Activated gamma-delta T cell treated with anti-CD3 and anti-CD28 coated beads, Interleukin-2, amount 50 U/mL, for 16 hours (primary cell): Measurements from ENCODE around the gene FMN1.

ENCODE experiments used
- DNase-seq: peaks from one replicate; pipeline ENCODE4 v3.0.0-alpha.2; 2020; ENCODE audit warnings: low read depth

Gene FMN1

DNA sequence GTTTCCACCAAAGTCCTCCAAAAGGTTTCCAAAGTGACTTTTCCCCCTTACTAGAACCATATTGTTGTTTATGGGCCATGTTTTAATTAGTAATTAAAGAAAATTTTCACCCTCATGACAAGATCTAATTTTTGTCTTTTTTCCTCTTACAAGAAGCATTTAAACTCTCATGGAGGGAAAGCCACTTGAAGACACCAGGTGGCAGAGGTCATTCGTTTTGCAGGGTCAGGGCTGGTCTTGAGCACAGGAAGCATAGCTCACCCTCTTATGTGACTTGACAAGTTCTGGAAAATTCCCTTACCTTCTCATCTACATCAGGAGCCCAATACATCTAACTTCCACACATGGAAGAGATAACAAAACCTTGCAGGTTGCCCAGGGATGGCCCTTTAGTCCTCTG, 313.0 kb downstream of the FMN1 start:
- DNase-seq: no peak

DNA sequence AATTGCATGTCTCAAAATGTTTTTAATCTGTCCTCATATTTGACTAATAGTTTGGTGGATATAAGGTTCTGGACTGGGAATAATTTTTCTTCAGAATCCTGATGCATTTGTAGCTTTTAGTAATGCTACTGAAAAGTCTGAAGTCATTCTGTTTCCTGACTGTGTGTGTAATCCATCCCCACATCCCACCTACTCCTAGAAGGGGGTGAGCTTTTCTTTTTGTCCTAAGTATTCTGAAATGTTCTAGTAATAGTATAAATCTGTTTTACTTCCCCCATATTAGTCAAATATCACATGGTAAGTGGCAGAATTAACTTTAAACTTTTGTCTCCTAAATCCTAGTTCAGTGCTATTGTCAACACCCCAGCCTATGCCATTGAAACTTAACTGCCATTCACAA, 313.9 kb downstream of the FMN1 start:
- DNase-seq: no peak

DNA sequence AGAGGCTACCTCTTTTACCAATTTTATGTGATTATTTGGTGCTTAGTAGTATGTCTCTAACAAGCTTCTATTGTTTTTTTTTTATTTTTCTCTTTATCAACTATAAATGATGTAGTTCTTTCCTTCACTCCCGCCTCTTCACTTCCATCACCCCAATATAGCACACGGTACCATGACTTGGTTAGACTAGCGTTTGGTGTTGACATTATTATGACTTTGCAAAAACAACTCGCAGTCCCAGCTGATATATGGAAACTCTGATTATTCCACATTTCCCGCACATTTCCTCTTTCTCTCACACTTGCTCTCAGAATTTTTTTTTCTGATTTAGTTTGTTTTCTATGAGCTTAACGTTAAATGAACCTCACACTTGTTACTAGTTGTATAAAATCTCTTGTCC, 314.5 kb downstream of the FMN1 start:
- DNase-seq: no peak

DNA sequence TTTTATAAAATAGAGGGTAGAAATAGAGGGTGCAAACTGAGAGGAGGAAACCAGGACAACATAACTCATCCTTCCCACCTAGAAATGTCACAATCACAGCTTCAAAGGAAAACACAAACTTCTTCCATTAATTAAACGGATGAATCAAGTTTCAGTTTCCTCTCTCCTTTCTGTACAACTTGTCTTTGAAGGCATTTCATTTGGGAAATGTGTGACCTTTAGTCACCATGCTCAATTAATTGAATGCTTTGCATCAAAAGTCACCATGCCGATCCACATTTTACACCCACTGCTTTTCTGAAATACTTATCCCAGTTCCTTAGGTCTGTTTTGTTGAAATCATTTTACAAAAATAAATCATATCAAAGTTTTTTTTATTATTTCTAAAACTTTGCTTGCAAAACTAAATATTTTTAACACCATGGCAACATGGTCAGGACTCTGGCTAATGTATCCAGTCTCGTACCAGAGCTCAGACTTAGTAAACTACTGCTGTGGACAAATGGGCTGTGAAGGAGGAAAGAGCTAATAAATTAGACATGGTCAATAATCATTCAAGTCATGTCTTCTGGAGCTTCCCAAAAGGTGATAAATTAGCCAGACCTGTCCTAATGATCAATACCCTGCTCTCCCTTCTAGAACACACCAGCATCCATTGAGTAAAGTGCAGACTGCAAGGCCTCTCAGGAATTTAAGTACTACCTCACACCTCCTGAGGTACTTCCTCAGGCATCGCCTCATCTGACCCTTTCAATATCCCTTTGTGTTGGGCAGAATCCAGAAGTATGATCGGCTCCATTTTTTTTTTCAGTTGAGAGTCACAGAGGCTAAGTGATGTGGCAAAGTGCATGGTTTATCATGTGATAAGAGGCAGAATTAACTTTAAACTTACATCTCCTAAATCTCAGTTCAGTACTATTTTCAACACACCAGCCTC, 315.4 kb downstream of the FMN1 start:
- no peak for DNase-seq

DNA sequence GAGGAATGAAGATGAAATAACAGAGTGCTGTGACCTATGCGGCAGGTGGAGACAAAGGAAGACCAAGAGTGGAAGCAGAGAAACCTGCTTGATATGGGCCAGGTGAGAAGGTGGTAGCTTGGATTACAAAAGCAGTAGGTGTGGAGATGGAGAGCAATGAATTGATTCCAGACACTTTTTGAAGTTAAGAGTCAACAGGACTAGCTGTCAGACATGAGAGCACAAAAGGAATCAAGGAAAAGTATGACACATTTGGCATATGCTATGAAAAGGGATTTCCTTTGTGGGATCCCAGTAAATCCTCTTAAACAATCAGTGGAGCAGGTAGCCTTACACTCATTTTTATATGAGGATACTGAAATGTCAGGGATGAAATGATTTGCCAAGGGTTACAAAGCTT, 316.2 kb downstream of the FMN1 start:
- no peak for DNase-seq

DNA sequence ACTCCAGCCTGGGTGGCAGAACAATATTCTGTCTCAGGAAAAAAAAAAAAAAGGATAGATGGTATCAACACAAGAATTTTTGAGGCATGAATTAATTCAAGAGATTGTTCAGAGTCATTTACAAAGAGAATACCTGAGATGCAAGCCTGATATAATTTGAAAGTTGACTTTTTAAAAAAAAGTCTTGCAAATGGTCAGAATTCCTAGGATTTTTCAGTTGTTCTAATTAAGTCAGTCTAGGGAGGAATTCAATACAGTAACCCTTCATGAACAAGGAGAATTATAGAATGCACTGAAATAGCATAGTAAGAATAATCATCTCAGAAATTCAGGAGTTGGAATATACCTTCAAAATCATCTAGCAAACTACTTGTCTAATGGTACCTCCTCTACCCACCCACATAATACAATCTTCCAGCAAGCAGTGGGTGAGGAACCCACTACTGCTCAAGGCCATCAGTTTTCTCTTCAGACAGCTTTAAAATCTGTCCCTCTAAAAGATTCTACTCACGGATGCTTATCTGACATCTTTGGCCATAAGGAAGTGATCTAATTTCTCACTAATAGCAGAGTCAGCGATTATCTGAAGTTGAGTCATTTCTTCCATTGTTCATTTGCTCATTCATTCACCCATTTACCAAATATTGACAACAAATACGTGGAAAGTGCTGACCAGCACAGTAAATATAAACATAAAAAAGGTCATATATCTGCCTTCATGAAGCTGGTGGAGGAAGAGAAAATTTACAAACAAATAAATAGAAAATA, 317.1 kb downstream of the FMN1 start:
- no peak for DNase-seq

DNA sequence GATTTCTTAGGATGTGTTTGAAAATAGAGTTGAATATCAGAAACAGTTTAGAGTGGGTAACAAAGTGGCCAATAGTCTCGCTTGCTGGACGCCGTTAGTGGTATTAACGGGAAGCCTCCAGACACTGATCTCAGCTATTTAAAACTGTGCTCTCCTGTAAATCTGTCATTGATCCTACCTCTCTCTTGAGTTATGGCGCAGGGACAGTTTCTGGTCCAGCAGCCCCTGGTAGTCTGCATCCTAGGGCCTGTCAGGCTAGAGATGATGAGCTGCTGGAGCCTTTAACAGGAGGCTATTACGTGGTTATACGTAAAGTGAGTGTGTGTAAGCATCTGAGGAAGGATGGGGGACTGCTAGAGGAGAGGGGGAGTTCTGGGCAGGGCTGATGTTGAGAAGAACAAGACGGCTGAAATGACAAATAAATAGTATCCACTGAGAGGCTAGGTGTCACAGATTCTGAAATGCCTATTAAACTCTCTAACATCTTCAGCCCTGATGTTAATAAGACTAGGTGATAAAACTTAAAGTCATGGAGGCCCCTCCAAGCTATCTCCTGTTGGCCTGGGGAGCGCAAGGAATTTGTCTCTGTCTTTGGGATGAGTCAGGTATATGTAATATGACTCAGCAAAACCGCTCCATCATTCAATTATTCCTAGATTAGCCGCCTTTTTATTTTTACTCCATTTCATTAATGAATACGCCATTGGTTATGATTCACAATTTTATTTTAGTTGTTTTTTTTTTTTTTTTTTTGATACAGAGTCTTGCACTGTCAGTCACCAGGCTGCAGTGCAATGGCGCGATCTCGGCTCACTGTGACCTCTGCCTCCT, 321.0 kb downstream of the FMN1 start:
- no peak for DNase-seq

DNA sequence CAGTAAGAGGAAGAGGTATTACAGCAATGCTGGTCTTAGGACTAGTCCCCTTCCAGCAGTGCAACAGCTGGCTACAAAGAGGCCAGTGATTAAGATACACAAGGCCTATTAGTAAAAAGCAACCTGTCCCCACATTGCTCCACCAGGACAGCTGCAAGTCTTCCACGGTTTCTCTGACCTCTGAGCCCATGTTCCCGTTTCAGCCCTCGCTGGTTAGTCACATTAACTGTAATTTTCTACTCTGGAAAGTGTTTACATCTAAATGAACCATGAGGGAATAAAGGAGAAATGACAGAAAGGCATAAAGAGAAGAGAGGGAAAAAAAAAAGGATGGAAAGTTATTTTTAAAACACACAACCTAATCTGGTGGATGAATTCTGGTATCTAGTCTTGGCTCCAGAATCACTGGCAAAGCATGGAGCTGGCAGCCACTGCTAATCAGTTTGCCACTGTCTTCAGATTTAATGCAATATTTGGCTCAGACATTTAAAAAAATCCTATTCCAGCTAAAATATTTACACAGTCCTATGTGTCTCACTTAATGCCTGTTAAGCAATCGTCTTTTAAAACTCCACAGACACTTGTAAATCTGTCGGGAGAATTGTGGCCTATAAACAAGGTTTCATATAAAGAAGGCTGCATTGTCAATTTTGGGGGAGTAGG, 321.8 kb downstream of the FMN1 start:
- DNase-seq: no peak

DNA sequence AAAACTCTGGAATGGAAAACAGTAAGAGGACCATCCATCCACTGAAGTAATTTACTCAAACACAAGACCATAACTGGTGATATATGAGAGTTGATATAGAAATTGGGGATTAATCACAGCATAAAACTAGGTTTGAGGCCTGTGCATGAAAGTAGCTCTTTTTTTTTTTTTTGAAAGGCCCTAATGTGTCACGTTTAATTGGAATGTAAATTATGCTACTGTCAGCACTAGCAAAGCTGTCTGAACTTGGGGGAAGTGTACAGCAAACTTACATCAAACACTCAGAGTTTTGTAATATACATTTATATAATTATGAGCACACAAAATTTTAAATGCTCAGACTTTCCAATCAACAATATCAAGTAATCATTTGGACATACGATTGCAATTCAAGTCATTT, 322.6 kb downstream of the FMN1 start:
- no peak for DNase-seq

DNA sequence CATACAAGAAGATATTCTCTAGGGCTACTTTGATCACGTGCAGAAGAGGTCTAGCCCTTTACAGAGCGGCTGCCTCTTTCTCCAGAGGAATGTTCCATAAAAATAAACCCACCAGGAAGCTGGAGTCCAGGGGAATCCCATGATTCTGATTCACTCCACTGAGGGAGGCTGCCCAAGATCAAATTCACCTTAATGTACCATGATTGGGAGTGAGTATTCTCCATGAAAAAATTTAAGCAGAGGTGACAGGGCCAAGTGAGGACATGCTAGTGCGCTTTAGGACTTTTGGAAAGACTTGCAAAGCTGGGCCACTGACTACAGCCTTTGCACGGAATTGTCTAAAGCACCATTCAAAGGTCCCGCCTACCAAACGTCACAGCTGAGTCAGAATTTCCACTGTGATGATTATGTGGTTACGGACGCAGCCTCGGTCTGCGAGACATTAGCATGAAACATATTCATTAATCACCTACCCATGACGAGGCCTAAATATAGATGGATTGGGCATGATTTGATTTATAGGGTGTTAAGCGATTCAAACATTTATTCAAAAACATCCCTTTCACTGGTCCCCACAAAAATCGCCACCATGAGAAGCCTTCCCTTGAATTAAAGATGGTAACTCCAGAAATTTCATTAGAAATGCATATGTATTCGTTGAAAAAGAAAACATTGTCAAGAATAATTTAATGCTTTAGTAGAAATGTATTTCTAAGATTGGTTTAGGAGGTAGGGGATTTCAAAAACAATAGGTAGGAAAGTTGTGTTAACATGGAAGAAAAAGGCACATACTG, 324.1 kb downstream of the FMN1 start:
- DNase-seq: no peak

DNA sequence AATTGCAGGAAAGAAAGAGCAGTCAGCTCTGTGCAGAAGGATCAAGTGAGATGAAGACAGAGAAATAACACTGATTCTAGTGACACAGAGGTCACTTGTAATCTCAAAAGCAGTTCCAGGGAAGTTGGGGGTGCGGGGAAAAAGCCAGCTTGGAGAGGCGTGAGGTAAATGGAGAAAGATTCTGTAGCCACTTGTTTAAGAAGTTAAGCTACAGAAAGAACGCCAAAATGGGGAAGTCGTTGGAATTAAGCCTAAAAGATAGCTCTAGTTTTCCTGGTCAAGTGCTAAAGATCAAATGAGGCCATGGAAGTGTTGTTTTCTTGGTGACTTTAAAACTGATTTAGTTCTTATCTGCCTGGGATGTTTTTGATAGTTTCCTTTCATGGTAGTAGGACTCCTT, 324.7 kb downstream of the FMN1 start:
- DNase-seq: no peak

DNA sequence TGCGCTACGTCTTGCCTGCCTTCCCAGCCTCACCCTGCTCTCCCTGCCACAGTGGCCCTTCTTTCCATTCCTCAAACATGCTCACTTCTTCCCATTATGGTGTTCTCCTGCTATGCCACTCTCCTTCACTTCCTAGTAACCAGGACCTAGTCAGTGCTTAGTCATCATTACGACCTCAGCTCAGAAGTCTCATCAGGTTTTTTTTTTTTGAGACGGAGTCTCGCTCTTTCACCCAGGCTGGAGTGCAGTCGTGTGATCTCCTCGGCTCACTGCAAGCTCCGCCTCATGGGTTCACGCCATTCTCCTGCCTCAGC, 327.2 kb downstream of the FMN1 start:
- DNase-seq: no peak

DNA sequence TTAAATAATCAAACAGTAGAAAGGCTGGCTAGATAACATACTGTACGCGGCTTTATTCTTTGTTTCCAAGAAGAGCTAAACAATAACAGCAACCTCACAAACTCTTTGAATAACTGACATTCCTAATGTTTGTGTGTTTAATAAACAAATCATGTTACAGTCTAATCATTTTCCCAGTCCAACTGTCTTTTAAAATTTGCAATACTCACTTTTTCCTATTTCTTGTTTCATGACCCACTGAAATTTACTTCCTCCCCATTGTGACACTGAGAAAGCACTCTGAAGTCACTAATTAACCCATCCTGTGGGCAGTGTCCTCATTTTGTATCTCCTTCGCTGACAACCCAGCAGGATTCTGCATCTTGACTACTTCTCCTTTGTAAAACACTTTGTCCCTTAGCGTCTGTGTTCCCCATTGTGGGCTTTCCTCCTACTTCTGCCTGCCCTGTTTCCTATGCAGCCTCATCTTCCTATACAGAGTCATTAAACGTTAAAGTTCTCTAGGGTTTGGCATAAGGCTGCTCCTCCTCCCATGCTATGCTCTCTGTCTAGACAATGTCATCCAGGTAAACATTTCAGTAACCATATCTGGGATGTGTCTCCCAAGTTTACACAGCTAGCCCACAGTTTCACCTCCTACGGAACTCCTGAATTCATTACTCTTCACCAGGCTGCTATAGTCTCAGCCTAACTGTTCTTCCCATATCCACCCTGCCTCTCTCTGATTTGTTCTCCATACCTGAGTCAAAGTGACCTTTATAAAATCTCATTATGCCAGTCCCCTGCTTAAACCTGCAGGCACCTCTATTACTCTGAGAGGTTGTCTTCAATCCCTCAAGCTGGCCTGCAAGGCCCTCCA, 327.8 kb downstream of the FMN1 start:
- DNase-seq: no peak

DNA sequence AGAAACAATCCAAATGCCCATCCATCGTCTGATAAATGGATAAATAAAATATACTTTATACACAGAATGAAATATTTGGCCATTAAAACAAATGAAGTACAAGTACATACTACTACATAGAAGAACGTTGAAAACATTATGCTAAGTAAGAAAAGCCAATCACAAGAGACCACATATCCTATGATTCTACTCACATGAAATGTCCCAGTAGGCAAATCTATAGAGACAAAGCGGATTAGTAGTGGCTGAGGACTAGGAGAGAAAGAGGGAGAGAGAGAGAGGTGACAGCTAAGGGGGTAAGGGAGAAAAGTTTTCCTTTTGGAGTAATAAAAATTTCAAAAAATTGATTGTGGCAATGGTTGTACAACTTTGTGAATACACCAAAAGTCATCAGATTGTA, 329.7 kb downstream of the FMN1 start:
- no peak for DNase-seq

DNA sequence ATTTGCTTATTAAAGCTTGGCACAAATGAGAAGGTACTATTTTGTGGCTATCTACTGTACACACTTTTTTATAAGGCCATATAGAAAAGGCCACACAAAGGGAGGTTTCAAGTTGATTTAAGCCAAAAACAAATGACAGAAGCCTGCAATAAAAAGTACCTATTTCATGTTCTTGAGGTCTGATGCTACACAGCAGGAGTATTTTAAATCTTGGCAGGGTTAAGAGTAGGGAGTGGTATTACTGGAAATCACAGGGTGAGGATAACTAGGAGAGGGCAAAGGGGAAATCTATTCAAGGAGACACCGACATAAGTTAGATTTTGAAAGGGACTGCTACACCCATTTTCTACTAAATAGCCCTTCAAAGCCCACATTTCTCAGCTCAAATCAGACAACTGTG, 330.5 kb downstream of the FMN1 start:
- no peak for DNase-seq

DNA sequence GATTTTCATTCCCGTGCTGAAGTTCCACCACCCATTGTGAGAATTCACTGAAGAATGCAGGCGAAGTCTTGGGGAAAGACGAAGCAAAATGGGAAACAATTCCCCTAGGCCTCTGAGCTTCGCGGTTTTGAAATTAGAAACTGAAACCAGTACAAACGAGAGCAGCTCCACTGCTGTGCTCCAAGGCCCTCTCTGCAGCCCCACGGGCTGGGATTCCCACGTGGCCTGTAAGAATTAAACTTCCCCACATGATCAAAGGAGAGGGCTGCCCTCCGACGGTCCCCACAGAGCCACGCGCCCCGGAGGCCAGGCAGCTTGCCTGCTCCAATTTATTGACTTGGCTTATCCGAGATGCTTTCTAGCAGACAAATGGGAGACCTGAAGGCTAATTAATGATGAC, 332.8 kb downstream of the FMN1 start:
- no peak for DNase-seq

DNA sequence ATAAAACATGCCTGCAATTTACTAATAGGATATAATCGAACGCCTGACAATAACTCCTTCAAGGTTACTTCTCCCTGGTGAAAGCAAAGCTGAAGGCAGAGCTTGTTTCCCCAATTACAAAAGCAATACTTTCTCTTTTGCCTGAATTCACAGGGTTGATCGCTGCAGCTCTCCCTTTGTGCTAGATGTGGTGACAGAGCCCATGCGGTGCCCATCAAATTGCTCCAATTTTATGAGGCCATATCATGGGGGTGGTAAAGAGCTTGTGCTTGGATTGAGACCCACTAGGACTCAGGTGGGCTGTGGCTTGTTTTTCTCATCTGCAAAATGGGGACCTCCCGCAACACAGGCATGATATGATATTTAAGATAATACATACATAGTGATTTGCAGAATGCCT, 333.3 kb downstream of the FMN1 start:
- no peak for DNase-seq

DNA sequence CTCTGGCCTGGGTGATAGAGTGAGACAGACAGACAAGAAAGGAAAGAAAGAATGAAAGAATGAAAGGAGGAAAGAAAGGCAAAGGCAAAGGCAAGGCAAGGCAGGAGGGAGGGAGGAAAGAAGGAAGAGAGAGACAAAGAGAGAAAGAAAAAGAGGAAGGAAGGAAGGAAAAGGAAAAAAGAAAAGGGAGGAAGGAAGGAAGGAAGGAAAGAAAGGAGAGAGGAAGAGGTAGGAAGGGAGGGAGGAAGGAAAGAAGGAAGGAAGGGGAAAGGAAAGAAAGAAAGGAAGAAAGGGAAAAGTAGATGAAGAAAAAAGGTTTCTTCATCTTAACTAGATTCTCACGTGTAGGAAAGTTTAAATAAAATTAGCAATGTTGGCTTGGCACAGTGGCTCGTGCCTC, 334.5 kb downstream of the FMN1 start:
- DNase-seq: no peak

DNA sequence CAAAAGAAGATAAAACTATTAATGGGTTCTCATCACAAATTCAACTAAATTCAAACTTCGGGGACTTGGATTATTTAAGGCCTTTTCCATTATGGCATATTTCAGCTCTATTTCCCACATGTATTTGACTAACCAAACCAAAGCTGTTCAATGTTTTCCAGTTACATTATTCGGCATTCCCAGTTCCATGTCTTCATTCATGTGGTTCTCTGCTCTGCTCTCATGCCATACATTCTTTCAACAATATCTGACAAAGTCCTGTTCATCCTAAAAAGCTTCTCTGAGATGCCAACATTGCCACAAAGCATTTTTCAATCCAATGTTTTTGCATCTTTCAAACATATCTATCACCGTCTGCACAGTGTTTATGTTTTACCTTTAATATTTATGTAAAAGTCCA, 335.3 kb downstream of the FMN1 start:
- DNase-seq: no peak

DNA sequence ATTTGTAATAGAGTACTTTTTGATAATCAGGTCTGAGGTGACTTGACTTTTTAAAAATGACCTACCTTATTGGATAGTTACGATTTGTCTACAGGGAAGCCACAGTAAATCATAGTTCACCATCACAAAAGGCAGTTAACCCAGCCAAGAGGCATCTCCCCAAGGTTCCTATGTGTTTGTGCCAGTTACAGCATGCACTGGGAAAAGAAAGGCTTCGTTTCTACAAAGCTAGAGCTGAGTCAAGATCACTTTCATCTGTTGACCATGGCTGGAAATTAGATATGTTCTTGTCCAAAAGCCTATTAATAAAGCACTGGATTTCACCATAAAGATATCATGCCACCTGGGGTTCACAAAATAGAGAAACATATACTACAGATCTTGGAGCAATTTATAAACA, 336.8 kb downstream of the FMN1 start:
- no peak for DNase-seq
